Adrenal gland (tissue), 5 donors: ENCODE data around the gene MUC22.

Source experiments
- CTCF ChIP-seq, 6 experiments: fragments of 450-650 bp in 4 of 6; fragments of 200-600 bp in 2 of 6; sonication (generic) in 1 of 6; IDR thresholded peaks; 1 replicate in 5 of 6; 2 replicates in 1 of 6; pipeline versions ENCODE4 v1.5.1 to v1.8.0; 2016 to 2021; ENCODE audit warnings: antibody characterized with exemption in 6 of 6, mild to moderate bottlenecking in 2 of 6, moderate library complexity in 1 of 6
- POLR2A ChIP-seq, 2 donors: fragments of 450-650 bp; IDR thresholded peaks; one replicate each; pipeline ENCODE4 v1.6.1; 2017; ENCODE audit warnings: antibody characterized with exemption in 2 of 2, mild to moderate bottlenecking in 2 of 2, moderate library complexity in 1 of 2
- donor health status: DM: no; HTN: no; CAD: no.

DNA sequence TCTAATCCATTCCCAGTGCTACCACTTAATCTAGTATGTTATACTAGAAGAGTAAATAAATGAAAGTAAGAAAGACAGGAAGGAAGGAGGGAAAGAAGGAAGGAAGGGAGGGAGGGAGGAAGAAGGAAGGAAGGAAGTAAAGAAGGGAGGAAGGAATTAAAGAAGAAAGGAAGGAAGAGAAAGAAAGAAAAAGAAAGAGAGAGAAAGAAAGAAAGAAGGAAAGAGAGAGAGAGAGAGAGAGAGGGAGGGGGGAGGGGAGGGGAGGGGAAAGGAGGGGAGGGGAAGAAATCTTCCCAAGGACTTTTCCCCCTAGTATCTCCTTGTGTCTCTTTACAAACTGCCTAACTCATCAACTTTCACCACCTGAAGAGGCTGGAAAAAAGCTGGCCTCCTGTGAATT, 47.6 kb upstream of the MUC22 start:
- TF ChIP-seq CTCF (IDR thresholded peaks at IDR 0.05) (no peak), POLR2A (IDR thresholded peaks at IDR 0.05) (no peak)
